H1 (cell line): Measurements from ENCODE around the gene NDRG2. TPM values are rescaled to one million over a fixed set of nuclear protein-coding genes. Genes with fewer than 3 reads are reported as not detected.

Experiments used
- CTCF ChIA-PET: fragments of 300-600 bp; sonication (Branson Sonifier 250); formaldehyde crosslinking; loops from one replicate; lab custom pipeline; 2021; ENCODE audit not compliant: partially characterized antibody; lab: Charles Lee
- POLR2A ChIA-PET: fragments of 300-600 bp; sonication (Branson Sonifier 250); formaldehyde crosslinking; loops from one replicate; lab custom pipeline; 2021; ENCODE audit warnings: inconsistent platforms; ENCODE audit not compliant: partially characterized antibody; lab: Charles Lee
- DNase-seq, 2 experiments: peaks; one replicate each; pipeline versions ENCODE4 v3.0.0 to v3.0.0-alpha.2; 2010 to 2022; ENCODE audit warnings: low spot score in 2 of 2, low read depth in 1 of 2, mixed read lengths in 1 of 2
- FAIRE-seq: peaks from 2 replicates; lab custom pipeline; 2011; peaks lifted over from hg19 to GRCh38; lab: Jason Lieb, UNC
- H2AFZ ChIP-seq: 2 replicates; pipeline ENCODE4 v1.8.1; 2012; ENCODE audit warnings: low read length, inconsistent platforms
- H2AK5ac ChIP-seq: 2 replicates; pipeline ENCODE4 v1.6.1; 2013; ENCODE audit warnings: low read depth, low read length
- H2BK120ac ChIP-seq: replicated peaks from 2 replicates; pipeline ENCODE3; 2013; ENCODE audit warnings: low read depth, low read length, inconsistent platforms
- H2BK12ac ChIP-seq: 2 replicates; pipeline ENCODE4 v1.6.1; 2013; ENCODE audit warnings: low read depth, low read length
- H2BK15ac ChIP-seq: 2 replicates; pipeline ENCODE4 v1.6.1; 2013; ENCODE audit warnings: low read length
- H2BK20ac ChIP-seq: 2 replicates; pipeline ENCODE4 v1.6.1; 2013; ENCODE audit warnings: low read length
- H2BK5ac ChIP-seq: 2 replicates; pipeline ENCODE4 v1.6.1; 2013; ENCODE audit warnings: low read depth, low read length
- H3K14ac ChIP-seq: 2 replicates; pipeline ENCODE4 v1.6.1; 2013; ENCODE audit warnings: inconsistent platforms; ENCODE audit not compliant: insufficient read length
- H3K18ac ChIP-seq: 2 replicates; pipeline ENCODE4 v1.6.1; 2013; ENCODE audit warnings: low read length; ENCODE audit errors: extremely low read depth
- H3K23ac ChIP-seq: 2 replicates; pipeline ENCODE4 v1.6.1; 2013; ENCODE audit warnings: inconsistent platforms; ENCODE audit not compliant: insufficient read length
- H3K23me2 ChIP-seq: 2 replicates; pipeline ENCODE4 v1.6.1; 2013; ENCODE audit warnings: low read depth, low read length
- H3K27ac ChIP-seq: 2 replicates; pipeline ENCODE4 v1.6.1; 2011; ENCODE audit warnings: low read depth, low read length, inconsistent platforms
- H3K27me3 ChIP-seq, 4 experiments: replicated peaks in 1 of 4; 1 replicate in 1 of 4; 2 replicates in 3 of 4; pipeline versions ENCODE4 v1.6.1 to v1.8.1; 2011 to 2013; ENCODE audit warnings: low read length in 3 of 4, mild to moderate bottlenecking in 3 of 4, inconsistent platforms in 2 of 4, mixed read lengths in 2 of 4, moderate library complexity in 1 of 4; ENCODE audit not compliant: control insufficient read depth in 3 of 4, insufficient read depth in 3 of 4; ENCODE audit errors: extremely low read depth in 1 of 4
- H3K36me3 ChIP-seq, 4 experiments: 2 replicates each; pipeline versions ENCODE4 v1.6.1 to v1.8.1; 2011 to 2013; ENCODE audit warnings: mild to moderate bottlenecking in 4 of 4, low read length in 3 of 4, moderate library complexity in 2 of 4, control low read depth in 1 of 4, inconsistent platforms in 1 of 4; ENCODE audit not compliant: insufficient read depth in 4 of 4, control insufficient read depth in 2 of 4
- H3K4ac ChIP-seq: replicated peaks from 2 replicates; pipeline ENCODE3; 2013; ENCODE audit warnings: low read length, low read depth, mixed read lengths, inconsistent platforms; ENCODE audit not compliant: insufficient read length
- H3K4me1 ChIP-seq, 4 experiments: replicated peaks in 1 of 4; 1 replicate in 1 of 4; 2 replicates in 3 of 4; pipeline versions ENCODE4 v1.6.1 to v1.8.1; 2011 to 2013; ENCODE audit warnings: low read length in 3 of 4, inconsistent platforms in 2 of 4, mixed read lengths in 1 of 4; ENCODE audit not compliant: insufficient read depth in 4 of 4, control insufficient read depth in 3 of 4
- H3K4me2 ChIP-seq, 2 experiments: 2 replicates each; pipeline versions ENCODE4 v1.6.1 to v1.8.1; 2011 to 2013; ENCODE audit warnings: low read depth in 2 of 2, low read length in 2 of 2, control low read depth in 1 of 2, inconsistent platforms in 1 of 2, mild to moderate bottlenecking in 1 of 2; ENCODE audit not compliant: insufficient read depth in 1 of 2
- H3K4me3 ChIP-seq, 4 experiments: fragments of 200-600, 300-600 bp in 1 of 4; sonication (generic), shearing (Covaris generic), sonication (Bioruptor Twin) in 1 of 4; 2 replicates each; pipeline versions ENCODE4 v1.5.1 to v1.8.1; 2011 to 2016; ENCODE audit warnings: low read length in 4 of 4, low read depth in 3 of 4, control low read depth in 2 of 4, inconsistent platforms in 2 of 4, mild to moderate bottlenecking in 2 of 4, mixed read lengths in 1 of 4, moderate library complexity in 1 of 4; ENCODE audit not compliant: insufficient read depth in 2 of 4; ENCODE audit errors: extremely low read depth in 1 of 4
- H3K56ac ChIP-seq: replicated peaks from 2 replicates; pipeline ENCODE3; 2013; ENCODE audit warnings: low read depth, mild to moderate bottlenecking, mixed read lengths, low read length, inconsistent platforms; ENCODE audit not compliant: insufficient read length
- H3K79me1 ChIP-seq: 2 replicates; pipeline ENCODE4 v1.6.1; 2013; ENCODE audit warnings: low read depth, low read length, control low read depth
- H3K79me2 ChIP-seq, 2 experiments: 2 replicates each; pipeline versions ENCODE4 v1.6.1 to v1.8.1; 2012 to 2013; ENCODE audit warnings: low read length in 2 of 2, mild to moderate bottlenecking in 2 of 2, inconsistent platforms in 1 of 2; ENCODE audit not compliant: insufficient read depth in 2 of 2, control insufficient read depth in 1 of 2
- H3K9ac ChIP-seq, 4 experiments: replicated peaks in 1 of 4; 1 replicate in 1 of 4; 2 replicates in 3 of 4; pipeline versions ENCODE4 v1.6.1 to v1.8.1; 2011 to 2013; ENCODE audit warnings: low read depth in 3 of 4, low read length in 3 of 4, control low read depth in 2 of 4, mild to moderate bottlenecking in 2 of 4, moderate library complexity in 2 of 4, inconsistent platforms in 1 of 4; ENCODE audit errors: extremely low read depth in 1 of 4
- H3K9me3 ChIP-seq, 2 experiments: 2 replicates each; pipeline versions ENCODE4 v1.6.1 to v1.8.1; 2012 to 2013; ENCODE audit warnings: mild to moderate bottlenecking in 2 of 2, moderate library complexity in 2 of 2, control low read depth in 1 of 2, inconsistent platforms in 1 of 2, low read depth in 1 of 2, low read length in 1 of 2, mixed read lengths in 1 of 2; ENCODE audit not compliant: insufficient read depth in 2 of 2
- H4K20me1 ChIP-seq, 2 experiments: replicated peaks in 1 of 2; 2 replicates each; pipeline versions ENCODE3 to v1.8.1; 2011 to 2013; ENCODE audit warnings: inconsistent platforms in 2 of 2, low read length in 2 of 2, mild to moderate bottlenecking in 1 of 2; ENCODE audit not compliant: insufficient read depth in 2 of 2, control insufficient read depth in 1 of 2
- H4K5ac ChIP-seq: 2 replicates; pipeline ENCODE4 v1.6.1; 2013; ENCODE audit warnings: low read length, low read depth, mixed read lengths, inconsistent platforms; ENCODE audit not compliant: insufficient read length
- H4K8ac ChIP-seq: 2 replicates; pipeline ENCODE4 v1.8.0; 2013; ENCODE audit warnings: mild to moderate bottlenecking, moderate library complexity, low read length, inconsistent platforms; ENCODE audit not compliant: insufficient read depth; ENCODE audit errors: extremely low read depth
- H4K91ac ChIP-seq: replicated peaks from 2 replicates; pipeline ENCODE3; 2013; ENCODE audit warnings: low read length, mixed read lengths, inconsistent platforms; ENCODE audit not compliant: insufficient read length
- CBX8 ChIP-seq: fragments of 300-800, 300-1000 bp; sonication (generic); IDR thresholded peaks from 2 replicates; pipeline ENCODE4 v1.7.1; 2016; ENCODE audit warnings: low read depth, low read length, borderline replicate concordance
- SIRT6 ChIP-seq: IDR thresholded peaks from one replicate; pipeline ENCODE4 v1.7.1; 2012; ENCODE audit warnings: low read length, inconsistent platforms
- TAF1 ChIP-seq: IDR thresholded peaks from 2 replicates; pipeline ENCODE4 v1.6.1; 2011; ENCODE audit warnings: mild to moderate bottlenecking, low read depth, low read length
- TAF7 ChIP-seq: optimal IDR thresholded peaks from 2 replicates; pipeline ENCODE3; 2011; ENCODE audit warnings: low read depth, mild to moderate bottlenecking, inconsistent platforms, low read length, moderate library complexity, borderline replicate concordance
- WGBS, 2 experiments: shearing (Covaris generic) in 1 of 2; methylation state at CpG; one replicate each; pipeline versions ENCODE4 v1.1.6 to v1.1.7; 2013 to 2015; ENCODE audit warnings: low lambda C conversion rate in 2 of 2, mixed read lengths in 2 of 2, inconsistent platforms in 1 of 2, low coverage in 1 of 2, missing lambda C conversion rate in 1 of 2; ENCODE audit not compliant: insufficient replicate concordance in 2 of 2, insufficient coverage in 1 of 2, insufficient read length in 1 of 2; ENCODE audit errors: extremely low coverage in 1 of 2, missing lambda C conversion rate in 1 of 2; 5-methylcytosine and 5-hydroxymethylcytosine counted together
- polyA plus RNA-seq, 7 experiments: library from polyadenylated mRNA; depleted of rRNA in 3 of 7; stranded (reverse) in 5 of 7; unstranded in 2 of 7; fragments of >200 nt in 5 of 7; fragments of 200-250 nt in 2 of 7; gene quantifications; 1 replicate in 5 of 7; 2 replicates in 1 of 7; 4 replicates in 1 of 7; pipeline versions ENCODE4 v1.2.1 to v1.2.3, GENCODE V29; 2011 to 2013; ENCODE audit warnings: missing spikeins in 2 of 7, mixed read lengths in 2 of 7
- total RNA-seq: library from RNA; stranded (reverse); fragmentation: NEBNext Ultra II Directional; extraction: Animal tissue kit (Norgen Biotek cat#: 25700); gene quantifications from 2 replicates; pipeline ENCODE4 v1.2.1, GENCODE V29; 2021

Gene NDRG2
- total and polyA plus RNA-seq, 2 of the 8 experiments (the other 6 are each of a cell fraction or from before 2014, with no cell fraction given): 29.9 to 48.6 TPM

GRCh38 chr14:20999591-20999990 lies 25.3 kb downstream of the NDRG2 start:
- Histone ChIP-seq H3K79me1 (no peaks in the 10 kb centered on the region), H3K14ac (no peak overlapping the region), H3K9me3 (no peaks in the 10 kb centered on the region), H4K8ac (no peak overlapping the region)
- FAIRE-seq: no peak
- TF ChIP-seq CBX8 (no peak), TAF1 (no peak), TAF7 (no peak), SIRT6 (no peak)
- TF ChIP-seq, all 59 proteins: peak for 0
- no peak overlapping the region for H3K4me3 ChIP-seq
- no peak overlapping the region for H3K27ac ChIP-seq
- H2BK120ac ChIP-seq: no peak overlapping the region
- no peak overlapping the region for H2BK5ac ChIP-seq
- no peak overlapping the region for H2AK5ac ChIP-seq
- H3K9ac ChIP-seq: no peak overlapping the region
- H3K56ac ChIP-seq: no peak overlapping the region
- H3K27me3 ChIP-seq: no peaks in the 10 kb centered on the region
- 0 out of 2 replicates have a peak overlapping the region, but pooled peaks have one; percentile 76 for H2BK15ac ChIP-seq
- H3K79me2 ChIP-seq: no peaks in the 10 kb centered on the region
- H3K4me1 ChIP-seq: peaks cover 2 to 6% (median 5%) of the 10 kb centered on the region in 4 experiments; a peak in 5 of 7 replicates
- H2AFZ ChIP-seq: no peak overlapping the region
- DNase-seq: no peak
- no peak overlapping the region for H3K23ac ChIP-seq
- H3K4me2 ChIP-seq: no peak overlapping the region
- H3K4ac ChIP-seq: no peak overlapping the region
- H2BK20ac ChIP-seq: no peak overlapping the region
- no peak overlapping the region for H4K5ac ChIP-seq
- H4K91ac ChIP-seq: no peak overlapping the region
- no peak overlapping the region for H2BK12ac ChIP-seq
- H4K20me1 ChIP-seq: peaks cover 0 to 2% of the 10 kb centered on the region in 2 experiments
- peaks cover 15 to 24% (median 18%) of the 10 kb centered on the region in 4 experiments for H3K36me3 ChIP-seq
- POLR2A ChIA-PET: interaction anchor here (1.1 to 2.1 kb wide), 2 partner anchors 15 to 93 kb away, joined by 3 to 6 read pairs; no protein-coding TSS in a partner anchor
- 84% methylated on average over 4 of the region's 4 CpGs; no CpG with 5 or more reads in 1 of the 2 experiments for WGBS, 2 experiments
- H3K23me2 ChIP-seq: no peaks in the 10 kb centered on the region; the same call in 1 of the 2 replicates
- H3K18ac ChIP-seq: no peak overlapping the region
- CTCF ChIA-PET: interaction anchor here (0.8 to 10.6 kb wide), 9 partner anchors 8 to 308 kb away, joined by 3 to 117 read pairs (median 5); no protein-coding TSS in a partner anchor
